Stimulated activated CD8-positive, alpha-beta memory T cell treated with anti-CD3 and anti-CD28 coated beads, Interleukin-7, amount 100 ng/mL, for 48 hours (primary cell): ENCODE data around the gene AP1S1.
A peak's percentile ranks its signal among the peaks of the same experiment; 100 is the strongest.

Source experiments
- DNase-seq, 2 donors: peaks; one replicate each; pipeline ENCODE4 v3.0.0-alpha.2; 2020; ENCODE audit warnings: low read depth in 1 of 2; ENCODE audit errors: extremely low read depth in 1 of 2

Gene AP1S1

GRCh38 chr7:101156277-101156676 lies 2.0 kb downstream of the AP1S1 start:
- no peak for DNase-seq

GRCh38 chr7:101156866-101157589 lies 2.8 kb downstream of the AP1S1 start:
- DNase-seq = no peak

- DNase-seq = no peak
Observed at GRCh38 chr7:101159696-101160674, 5.7 kb downstream of the AP1S1 start.

- DNase-seq = no peak
Observed at GRCh38 chr7:101160910-101161309, 6.6 kb downstream of the AP1S1 start.

- no peak for DNase-seq
Observed at GRCh38 chr7:101161692-101162471, 7.6 kb downstream of the AP1S1 start.

- no peak for DNase-seq
Observed at GRCh38 chr7:101162551-101163278, 8.4 kb downstream of the AP1S1 start.

- DNase-seq = no peak
Observed at GRCh38 chr7:101163279-101164070, 9.2 kb downstream of the AP1S1 start.

GRCh38 chr7:101164071-101164840 lies 10.0 kb downstream of the AP1S1 start:
- no peak for DNase-seq

GRCh38 chr7:101165075-101165957 lies 11.0 kb downstream of the AP1S1 start, which contains the start of gene VGF:
Gene VGF (minus strand): TSS chr7:101165569. CDS start chr7:101164843, 726 bp downstream.
- DNase-seq = peak; percentile 81 to 87

GRCh38 chr7:101165958-101166647 lies 11.8 kb downstream of the AP1S1 start:
- DNase-seq = no peak

- no peak for DNase-seq
Observed at GRCh38 chr7:101166648-101166908, 12.3 kb downstream of the AP1S1 start.

GRCh38 chr7:101166909-101167644 lies 12.8 kb downstream of the AP1S1 start:
- DNase-seq = no peak

GRCh38 chr7:101167645-101168411 lies 13.6 kb downstream of the AP1S1 start:
- DNase-seq = no peak

GRCh38 chr7:101168412-101169049 lies 14.3 kb downstream of the AP1S1 start:
- DNase-seq = no peak

GRCh38 chr7:101169110-101169837 lies 15.0 kb downstream of the AP1S1 start:
- no peak for DNase-seq
